Vagina (tissue), 2 donors: Measurements from ENCODE around the gene NFXL1.

Experiments used
- CTCF ChIP-seq, 3 experiments: fragments of 450-650 bp in 2 of 3; fragments of 200-600 bp in 1 of 3; sonication (generic) in 1 of 3; IDR thresholded peaks; one replicate each; pipeline ENCODE4 v1.5.1; 2017 to 2019; ENCODE audit warnings: antibody characterized with exemption in 3 of 3, mild to moderate bottlenecking in 2 of 3, moderate library complexity in 2 of 3
- POLR2AphosphoS5 ChIP-seq, 2 donors: sonication (generic); formaldehyde crosslinking; IDR thresholded peaks; one replicate each; pipeline ENCODE4 v1.9.0; 2017; ENCODE audit warnings: antibody characterized with exemption in 2 of 2, mild to moderate bottlenecking in 2 of 2, low read depth in 1 of 2; ENCODE audit not compliant: insufficient read depth in 1 of 2

DNA sequence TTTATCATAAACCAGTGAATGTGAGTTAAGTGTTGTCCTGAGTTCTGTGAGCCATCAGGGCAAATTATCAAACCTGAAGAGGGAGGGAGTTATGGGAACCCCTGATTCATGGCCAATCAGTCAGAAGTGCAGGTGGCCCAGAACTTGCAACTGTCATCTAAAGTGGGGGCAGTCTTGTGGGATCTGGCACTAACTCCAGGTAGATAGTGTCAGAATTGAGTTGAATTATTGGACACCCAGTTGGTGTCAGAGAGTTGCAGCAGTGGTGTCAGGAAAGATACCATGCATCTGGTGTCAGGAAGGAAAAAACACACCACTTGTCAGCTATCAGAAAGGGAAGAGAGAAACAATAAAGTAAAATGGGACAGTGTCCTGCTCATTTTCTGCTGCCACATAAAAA lies 84.9 kb downstream of the NFXL1 start:
- TF ChIP-seq CTCF (IDR thresholded peaks at IDR 0.05) (no peak), POLR2AphosphoS5 (IDR thresholded peaks at IDR 0.05; ENCODE audit: insufficient read depth in 1 of 2, low read depth in 1 of 2) (no peak)
